H1 (cell line): Measurements from ENCODE around the gene TM7SF3. TPM values are rescaled to one million over a fixed set of nuclear protein-coding genes. Genes with fewer than 3 reads are reported as not detected.

Source experiments
- CTCF ChIA-PET: fragments of 300-600 bp; sonication (Branson Sonifier 250); formaldehyde crosslinking; loops from one replicate; lab custom pipeline; 2021; ENCODE audit not compliant: partially characterized antibody; lab: Charles Lee
- POLR2A ChIA-PET: fragments of 300-600 bp; sonication (Branson Sonifier 250); formaldehyde crosslinking; loops from one replicate; lab custom pipeline; 2021; ENCODE audit warnings: inconsistent platforms; ENCODE audit not compliant: partially characterized antibody; lab: Charles Lee
- DNase-seq, 2 experiments: peaks; one replicate each; pipeline versions ENCODE4 v3.0.0 to v3.0.0-alpha.2; 2010 to 2022; ENCODE audit warnings: low spot score in 2 of 2, low read depth in 1 of 2, mixed read lengths in 1 of 2
- FAIRE-seq: peaks from 2 replicates; lab custom pipeline; 2011; peaks lifted over from hg19 to GRCh38; lab: Jason Lieb, UNC
- H2AFZ ChIP-seq: 2 replicates; pipeline ENCODE4 v1.8.1; 2012; ENCODE audit warnings: low read length, inconsistent platforms
- H2AK5ac ChIP-seq: 2 replicates; pipeline ENCODE4 v1.6.1; 2013; ENCODE audit warnings: low read depth, low read length
- H2BK120ac ChIP-seq: replicated peaks from 2 replicates; pipeline ENCODE3; 2013; ENCODE audit warnings: low read depth, low read length, inconsistent platforms
- H2BK12ac ChIP-seq: 2 replicates; pipeline ENCODE4 v1.6.1; 2013; ENCODE audit warnings: low read depth, low read length
- H2BK15ac ChIP-seq: 2 replicates; pipeline ENCODE4 v1.6.1; 2013; ENCODE audit warnings: low read length
- H2BK20ac ChIP-seq: 2 replicates; pipeline ENCODE4 v1.6.1; 2013; ENCODE audit warnings: low read length
- H2BK5ac ChIP-seq: 2 replicates; pipeline ENCODE4 v1.6.1; 2013; ENCODE audit warnings: low read depth, low read length
- H3K14ac ChIP-seq: 2 replicates; pipeline ENCODE4 v1.6.1; 2013; ENCODE audit warnings: inconsistent platforms; ENCODE audit not compliant: insufficient read length
- H3K18ac ChIP-seq: 2 replicates; pipeline ENCODE4 v1.6.1; 2013; ENCODE audit warnings: low read length; ENCODE audit errors: extremely low read depth
- H3K23ac ChIP-seq: 2 replicates; pipeline ENCODE4 v1.6.1; 2013; ENCODE audit warnings: inconsistent platforms; ENCODE audit not compliant: insufficient read length
- H3K23me2 ChIP-seq: 2 replicates; pipeline ENCODE4 v1.6.1; 2013; ENCODE audit warnings: low read depth, low read length
- H3K27ac ChIP-seq: 2 replicates; pipeline ENCODE4 v1.6.1; 2011; ENCODE audit warnings: low read depth, low read length, inconsistent platforms
- H3K27me3 ChIP-seq, 4 experiments: replicated peaks in 1 of 4; 1 replicate in 1 of 4; 2 replicates in 3 of 4; pipeline versions ENCODE4 v1.6.1 to v1.8.1; 2011 to 2013; ENCODE audit warnings: low read length in 3 of 4, mild to moderate bottlenecking in 3 of 4, inconsistent platforms in 2 of 4, mixed read lengths in 2 of 4, moderate library complexity in 1 of 4; ENCODE audit not compliant: control insufficient read depth in 3 of 4, insufficient read depth in 3 of 4; ENCODE audit errors: extremely low read depth in 1 of 4
- H3K36me3 ChIP-seq, 4 experiments: 2 replicates each; pipeline versions ENCODE4 v1.6.1 to v1.8.1; 2011 to 2013; ENCODE audit warnings: mild to moderate bottlenecking in 4 of 4, low read length in 3 of 4, moderate library complexity in 2 of 4, control low read depth in 1 of 4, inconsistent platforms in 1 of 4; ENCODE audit not compliant: insufficient read depth in 4 of 4, control insufficient read depth in 2 of 4
- H3K4ac ChIP-seq: replicated peaks from 2 replicates; pipeline ENCODE3; 2013; ENCODE audit warnings: low read length, low read depth, mixed read lengths, inconsistent platforms; ENCODE audit not compliant: insufficient read length
- H3K4me1 ChIP-seq, 4 experiments: replicated peaks in 1 of 4; 1 replicate in 1 of 4; 2 replicates in 3 of 4; pipeline versions ENCODE4 v1.6.1 to v1.8.1; 2011 to 2013; ENCODE audit warnings: low read length in 3 of 4, inconsistent platforms in 2 of 4, mixed read lengths in 1 of 4; ENCODE audit not compliant: insufficient read depth in 4 of 4, control insufficient read depth in 3 of 4
- H3K4me2 ChIP-seq, 2 experiments: 2 replicates each; pipeline versions ENCODE4 v1.6.1 to v1.8.1; 2011 to 2013; ENCODE audit warnings: low read depth in 2 of 2, low read length in 2 of 2, control low read depth in 1 of 2, inconsistent platforms in 1 of 2, mild to moderate bottlenecking in 1 of 2; ENCODE audit not compliant: insufficient read depth in 1 of 2
- H3K4me3 ChIP-seq, 4 experiments: fragments of 200-600, 300-600 bp in 1 of 4; sonication (generic), shearing (Covaris generic), sonication (Bioruptor Twin) in 1 of 4; 2 replicates each; pipeline versions ENCODE4 v1.5.1 to v1.8.1; 2011 to 2016; ENCODE audit warnings: low read length in 4 of 4, low read depth in 3 of 4, control low read depth in 2 of 4, inconsistent platforms in 2 of 4, mild to moderate bottlenecking in 2 of 4, mixed read lengths in 1 of 4, moderate library complexity in 1 of 4; ENCODE audit not compliant: insufficient read depth in 2 of 4; ENCODE audit errors: extremely low read depth in 1 of 4
- H3K56ac ChIP-seq: replicated peaks from 2 replicates; pipeline ENCODE3; 2013; ENCODE audit warnings: low read depth, mild to moderate bottlenecking, mixed read lengths, low read length, inconsistent platforms; ENCODE audit not compliant: insufficient read length
- H3K79me1 ChIP-seq: 2 replicates; pipeline ENCODE4 v1.6.1; 2013; ENCODE audit warnings: low read depth, low read length, control low read depth
- H3K79me2 ChIP-seq, 2 experiments: 2 replicates each; pipeline versions ENCODE4 v1.6.1 to v1.8.1; 2012 to 2013; ENCODE audit warnings: low read length in 2 of 2, mild to moderate bottlenecking in 2 of 2, inconsistent platforms in 1 of 2; ENCODE audit not compliant: insufficient read depth in 2 of 2, control insufficient read depth in 1 of 2
- H3K9ac ChIP-seq, 4 experiments: replicated peaks in 1 of 4; 1 replicate in 1 of 4; 2 replicates in 3 of 4; pipeline versions ENCODE4 v1.6.1 to v1.8.1; 2011 to 2013; ENCODE audit warnings: low read depth in 3 of 4, low read length in 3 of 4, control low read depth in 2 of 4, mild to moderate bottlenecking in 2 of 4, moderate library complexity in 2 of 4, inconsistent platforms in 1 of 4; ENCODE audit errors: extremely low read depth in 1 of 4
- H3K9me3 ChIP-seq, 2 experiments: 2 replicates each; pipeline versions ENCODE4 v1.6.1 to v1.8.1; 2012 to 2013; ENCODE audit warnings: mild to moderate bottlenecking in 2 of 2, moderate library complexity in 2 of 2, control low read depth in 1 of 2, inconsistent platforms in 1 of 2, low read depth in 1 of 2, low read length in 1 of 2, mixed read lengths in 1 of 2; ENCODE audit not compliant: insufficient read depth in 2 of 2
- H4K20me1 ChIP-seq, 2 experiments: replicated peaks in 1 of 2; 2 replicates each; pipeline versions ENCODE3 to v1.8.1; 2011 to 2013; ENCODE audit warnings: inconsistent platforms in 2 of 2, low read length in 2 of 2, mild to moderate bottlenecking in 1 of 2; ENCODE audit not compliant: insufficient read depth in 2 of 2, control insufficient read depth in 1 of 2
- H4K5ac ChIP-seq: 2 replicates; pipeline ENCODE4 v1.6.1; 2013; ENCODE audit warnings: low read length, low read depth, mixed read lengths, inconsistent platforms; ENCODE audit not compliant: insufficient read length
- H4K8ac ChIP-seq: 2 replicates; pipeline ENCODE4 v1.8.0; 2013; ENCODE audit warnings: mild to moderate bottlenecking, moderate library complexity, low read length, inconsistent platforms; ENCODE audit not compliant: insufficient read depth; ENCODE audit errors: extremely low read depth
- H4K91ac ChIP-seq: replicated peaks from 2 replicates; pipeline ENCODE3; 2013; ENCODE audit warnings: low read length, mixed read lengths, inconsistent platforms; ENCODE audit not compliant: insufficient read length
- GABPA ChIP-seq: IDR thresholded peaks from 2 replicates; pipeline ENCODE4 v1.6.1; 2011; ENCODE audit warnings: mild to moderate bottlenecking, low read length, moderate library complexity, borderline replicate concordance; ENCODE audit not compliant: insufficient read depth
- KDM4A ChIP-seq: IDR thresholded peaks from one replicate; pipeline ENCODE4 v1.7.1; 2012; ENCODE audit warnings: low read depth, mild to moderate bottlenecking, moderate library complexity, low read length, inconsistent platforms; ENCODE audit not compliant: severe bottlenecking
- WGBS, 2 experiments: shearing (Covaris generic) in 1 of 2; methylation state at CpG; one replicate each; pipeline versions ENCODE4 v1.1.6 to v1.1.7; 2013 to 2015; ENCODE audit warnings: low lambda C conversion rate in 2 of 2, mixed read lengths in 2 of 2, inconsistent platforms in 1 of 2, low coverage in 1 of 2, missing lambda C conversion rate in 1 of 2; ENCODE audit not compliant: insufficient replicate concordance in 2 of 2, insufficient coverage in 1 of 2, insufficient read length in 1 of 2; ENCODE audit errors: extremely low coverage in 1 of 2, missing lambda C conversion rate in 1 of 2; 5-methylcytosine and 5-hydroxymethylcytosine counted together
- polyA plus RNA-seq, 7 experiments: library from polyadenylated mRNA; depleted of rRNA in 3 of 7; stranded (reverse) in 5 of 7; unstranded in 2 of 7; fragments of >200 nt in 5 of 7; fragments of 200-250 nt in 2 of 7; gene quantifications; 1 replicate in 5 of 7; 2 replicates in 1 of 7; 4 replicates in 1 of 7; pipeline versions ENCODE4 v1.2.1 to v1.2.3, GENCODE V29; 2011 to 2013; ENCODE audit warnings: missing spikeins in 2 of 7, mixed read lengths in 2 of 7
- total RNA-seq: library from RNA; stranded (reverse); fragmentation: NEBNext Ultra II Directional; extraction: Animal tissue kit (Norgen Biotek cat#: 25700); gene quantifications from 2 replicates; pipeline ENCODE4 v1.2.1, GENCODE V29; 2021

TM7SF3 gene
- total and polyA plus RNA-seq, 2 of the 8 experiments (the other 6 are each of a cell fraction or from before 2014, with no cell fraction given) = 57.9 to 77.2 TPM

DNA sequence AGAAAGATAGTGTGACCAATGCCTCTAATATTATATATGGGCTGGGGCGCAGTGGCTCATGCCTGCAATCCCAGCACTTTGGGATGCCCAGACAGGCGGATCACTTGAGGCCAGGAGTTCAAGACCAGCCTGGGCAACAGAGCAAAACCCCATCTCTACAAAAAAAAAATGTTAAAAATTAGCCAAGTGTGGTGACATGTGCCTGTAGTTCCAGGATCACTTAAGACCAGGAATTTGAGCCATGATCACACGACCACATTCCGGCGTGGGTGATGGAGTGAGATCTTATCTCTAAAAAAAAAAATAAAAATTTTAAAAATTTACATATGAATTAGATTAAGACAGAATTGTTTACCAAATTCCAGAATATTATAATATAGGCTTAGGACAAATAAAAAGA lies 12.0 kb downstream of the TM7SF3 start:
- Histone ChIP-seq H3K27ac (no peak overlapping the region), H3K9ac (no peak overlapping the region), H3K9me3 (no peaks in the 10 kb centered on the region), H3K4me1 (peaks cover 2 to 8% (median 4%) of the 10 kb centered on the region in 4 experiments; a peak in 5 of 7 replicates), H3K23me2 (peaks cover 5% of the 10 kb centered on the region; the same call in 1 of the 2 replicates), H3K36me3 (peaks cover 0 to 7% (median 6%) of the 10 kb centered on the region in 4 experiments; a peak in 5 of 8 replicates), H3K4ac (no peak overlapping the region), H3K4me2 (no peak overlapping the region), H3K23ac (no peak overlapping the region), H2AFZ (no peak overlapping the region), H3K79me2 (peaks cover 0 to 30% of the 10 kb centered on the region in 2 experiments; a peak in 2 of 4 replicates), H2BK5ac (no peak overlapping the region), H3K4me3 (no peak overlapping the region), H4K91ac (no peak overlapping the region), H3K79me1 (peaks cover 5% of the 10 kb centered on the region; the same call in 1 of the 2 replicates), H2BK12ac (no peak overlapping the region), H3K27me3 (no peaks in the 10 kb centered on the region), H2BK120ac (no peak overlapping the region), H3K56ac (no peak overlapping the region), H2BK20ac (no peak overlapping the region), H2AK5ac (no peak overlapping the region), H4K20me1 (peaks cover 0 to 3% of the 10 kb centered on the region in 2 experiments), H4K5ac (no peak overlapping the region), H4K8ac (no peak overlapping the region), H3K18ac (no peak overlapping the region), H3K14ac (no peak overlapping the region), H2BK15ac (no peak overlapping the region)
- ChIA-PET POLR2A (interaction anchor here (0.7 to 1.8 kb wide), 2 partner anchors 9 to 41 kb away, joined by 3 to 5 read pairs; no protein-coding TSS in a partner anchor), CTCF (interaction anchor here (0.8 to 2.0 kb wide), 3 partner anchors 12 to 91 kb away, joined by 3 to 6 read pairs (median 3); partner anchors contain the start of gene TM7SF3)
- DNase-seq (no peak), FAIRE-seq (no peak)
- 86% methylated on average over 5 of the region's 5 CpGs; no CpG with 5 or more reads in 1 of the 2 experiments for WGBS, 2 experiments
- TF ChIP-seq KDM4A (no peak), GABPA (no peak)
